Measurements from ENCODE around the gene EME2.

- TF ChIP-seq EGR1 (IDR thresholded peaks at IDR 0.05; ENCODE audit: low read depth in 2 of 2) (no peak), CTCF (IDR thresholded peaks at IDR 0.05; ENCODE audit: low read depth, low read length, missing input control) (no peak), YY1 (IDR thresholded peaks at IDR 0.05) (no peak), MAX (IDR thresholded peaks at IDR 0.05) (no peak), RAD21 (IDR thresholded peaks at IDR 0.05) (no peak), SP1 (IDR thresholded peaks at IDR 0.05) (no peak), JUND (IDR thresholded peaks at IDR 0.05) (no peak), RXRA (IDR thresholded peaks at IDR 0.05) (no peak), HNF4A (conservative IDR thresholded peaks at IDR 0.05) (no peak), GABPA (IDR thresholded peaks at IDR 0.05 in 1 of 2, conservative IDR thresholded peaks at IDR 0.05 in 1 of 2) (no peak), NR2F2 (IDR thresholded peaks at IDR 0.05) (no peak), ZBTB33 (IDR thresholded peaks at IDR 0.05) (no peak)
- TF ChIP-seq, protein P1, sequence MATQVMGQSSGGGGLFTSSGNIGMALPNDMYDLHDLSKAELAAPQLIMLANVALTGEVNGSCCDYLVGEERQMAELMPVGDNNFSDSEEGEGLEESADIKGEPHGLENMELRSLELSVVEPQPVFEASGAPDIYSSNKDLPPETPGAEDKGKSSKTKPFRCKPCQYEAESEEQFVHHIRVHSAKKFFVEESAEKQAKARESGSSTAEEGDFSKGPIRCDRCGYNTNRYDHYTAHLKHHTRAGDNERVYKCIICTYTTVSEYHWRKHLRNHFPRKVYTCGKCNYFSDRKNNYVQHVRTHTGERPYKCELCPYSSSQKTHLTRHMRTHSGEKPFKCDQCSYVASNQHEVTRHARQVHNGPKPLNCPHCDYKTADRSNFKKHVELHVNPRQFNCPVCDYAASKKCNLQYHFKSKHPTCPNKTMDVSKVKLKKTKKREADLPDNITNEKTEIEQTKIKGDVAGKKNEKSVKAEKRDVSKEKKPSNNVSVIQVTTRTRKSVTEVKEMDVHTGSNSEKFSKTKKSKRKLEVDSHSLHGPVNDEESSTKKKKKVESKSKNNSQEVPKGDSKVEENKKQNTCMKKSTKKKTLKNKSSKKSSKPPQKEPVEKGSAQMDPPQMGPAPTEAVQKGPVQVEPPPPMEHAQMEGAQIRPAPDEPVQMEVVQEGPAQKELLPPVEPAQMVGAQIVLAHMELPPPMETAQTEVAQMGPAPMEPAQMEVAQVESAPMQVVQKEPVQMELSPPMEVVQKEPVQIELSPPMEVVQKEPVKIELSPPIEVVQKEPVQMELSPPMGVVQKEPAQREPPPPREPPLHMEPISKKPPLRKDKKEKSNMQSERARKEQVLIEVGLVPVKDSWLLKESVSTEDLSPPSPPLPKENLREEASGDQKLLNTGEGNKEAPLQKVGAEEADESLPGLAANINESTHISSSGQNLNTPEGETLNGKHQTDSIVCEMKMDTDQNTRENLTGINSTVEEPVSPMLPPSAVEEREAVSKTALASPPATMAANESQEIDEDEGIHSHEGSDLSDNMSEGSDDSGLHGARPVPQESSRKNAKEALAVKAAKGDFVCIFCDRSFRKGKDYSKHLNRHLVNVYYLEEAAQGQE (IDR thresholded peaks at IDR 0.05): no peak
Observed at GRCh38 chr16:1731603-1732002, 41.0 kb upstream of the EME2 start.

All from liver (tissue), 3 donors.